ENCODE data around the gene SPDYE4.

DNA sequence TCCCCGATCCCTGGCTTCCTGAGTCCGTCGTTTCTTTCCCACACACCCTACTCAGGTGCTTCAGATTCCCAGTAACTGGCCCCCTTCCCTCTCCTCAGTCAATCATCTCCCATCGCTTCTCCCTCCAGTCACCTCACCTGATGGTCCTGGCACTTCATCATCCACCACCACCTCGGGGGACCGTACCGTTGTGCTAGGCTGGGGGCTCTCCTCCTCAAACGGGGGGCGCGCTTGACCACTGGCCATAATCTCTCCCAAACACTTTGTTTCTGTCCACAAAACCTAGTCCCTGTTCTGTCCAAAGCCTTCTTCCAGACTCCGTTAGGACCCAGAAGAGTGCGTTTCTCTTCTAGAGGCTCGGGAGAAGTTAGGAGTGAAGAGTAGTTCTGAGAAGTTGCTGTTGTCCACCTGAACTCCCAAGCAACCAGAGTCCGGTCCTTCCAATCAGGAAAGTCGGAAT is at the start of gene SPDYE4:
- TF ChIP-seq EZH2 (IDR thresholded peaks at IDR 0.05; ENCODE audit: insufficient read depth, poor library complexity, severe bottlenecking) (no peak), EZH2phosphoT487 (IDR thresholded peaks at IDR 0.05; ENCODE audit: insufficient read depth, low read depth) (no peak)
